Medulla oblongata (tissue), 1 donor: ENCODE measurements around the gene EHBP1.

Experiments
- DNase-seq: peaks from one replicate; pipeline ENCODE4 v3.0.0-alpha.2; 2015; ENCODE audit errors: extremely low spot score

Gene EHBP1

GRCh38 chr2:62785216-62785615 is 79.7 kb downstream of the EHBP1 start:
- DNase-seq, result no peak

GRCh38 chr2:62785810-62786597 is 80.5 kb downstream of the EHBP1 start:
- no peak for DNase-seq

GRCh38 chr2:62787386-62787785 is 81.9 kb downstream of the EHBP1 start:
- peak; percentile 56 for DNase-seq

GRCh38 chr2:62789518-62789917 is 84.0 kb downstream of the EHBP1 start:
- DNase-seq, result no peak

GRCh38 chr2:62789918-62790317 is 84.4 kb downstream of the EHBP1 start:
- no peak for DNase-seq

- no peak for DNase-seq
Observed at GRCh38 chr2:62792408-62792807, 86.9 kb downstream of the EHBP1 start.

- DNase-seq, result no peak
Observed at GRCh38 chr2:62793213-62793612, 87.7 kb downstream of the EHBP1 start.

GRCh38 chr2:62794791-62795190 is 89.3 kb downstream of the EHBP1 start:
- DNase-seq, result no peak

- DNase-seq, result no peak
Observed at GRCh38 chr2:62795341-62795740, 89.8 kb downstream of the EHBP1 start.

- no peak for DNase-seq
Observed at GRCh38 chr2:62797107-62797506, 91.6 kb downstream of the EHBP1 start.

- no peak for DNase-seq
Observed at GRCh38 chr2:62800618-62801017, 95.1 kb downstream of the EHBP1 start.

- DNase-seq, result no peak
Observed at GRCh38 chr2:62801110-62801509, 95.6 kb downstream of the EHBP1 start.

GRCh38 chr2:62801814-62802523 is 96.5 kb downstream of the EHBP1 start:
- DNase-seq, result no peak

- DNase-seq, result no peak
Observed at GRCh38 chr2:62803961-62804360, 98.4 kb downstream of the EHBP1 start.

GRCh38 chr2:62806231-62806630 is 100.7 kb downstream of the EHBP1 start:
- DNase-seq, result no peak

- no peak for DNase-seq
Observed at GRCh38 chr2:62808554-62808953, 103.0 kb downstream of the EHBP1 start.

GRCh38 chr2:62811086-62811485 is 105.6 kb downstream of the EHBP1 start:
- DNase-seq, result no peak

GRCh38 chr2:62811972-62812371 is 106.5 kb downstream of the EHBP1 start:
- no peak for DNase-seq

GRCh38 chr2:62812921-62813825 is 107.7 kb downstream of the EHBP1 start:
- no peak for DNase-seq

- DNase-seq, result no peak
Observed at GRCh38 chr2:62814123-62814522, 108.6 kb downstream of the EHBP1 start.

- no peak for DNase-seq
Observed at GRCh38 chr2:62817348-62817747, 111.8 kb downstream of the EHBP1 start.

GRCh38 chr2:62817995-62818713 is 112.6 kb downstream of the EHBP1 start:
- DNase-seq, result no peak
